CD4-positive, alpha-beta memory T cell (primary cell): ENCODE results near the gene MREG. TPM values are rescaled to one million over a fixed set of nuclear protein-coding genes. Genes with fewer than 3 reads are reported as not detected.
A peak's percentile ranks its signal among the peaks of the same experiment; 100 is the strongest.

Source experiments
- CTCF ChIA-PET: fragments of 350-600 bp; sonication (Branson Sonifier 250); formaldehyde crosslinking; loops from one replicate; lab custom pipeline; 2021; ENCODE audit warnings: inconsistent platforms; ENCODE audit not compliant: partially characterized antibody; lab: Charles Lee
- POLR2A ChIA-PET: fragments of 350-600 bp; sonication (Branson Sonifier 250); formaldehyde crosslinking; loops from one replicate; lab custom pipeline; 2021; ENCODE audit not compliant: partially characterized antibody; lab: Charles Lee
- DNase-seq, 5 donors: peaks; one replicate each; pipeline versions ENCODE4 v3.0.0 to v3.0.0-alpha.2; 2020 to 2022; ENCODE audit warnings: mixed read lengths in 1 of 5
- H3K27ac ChIP-seq: one replicate; pipeline ENCODE4 v1.7.0; 2013; ENCODE audit warnings: low read depth, low read length
- H3K27me3 ChIP-seq: 2 replicates; pipeline ENCODE4 v1.7.0; 2013; ENCODE audit warnings: mild to moderate bottlenecking, low read length, moderate library complexity; ENCODE audit not compliant: insufficient read depth
- H3K36me3 ChIP-seq: 2 replicates; pipeline ENCODE4 v1.7.0; 2013; ENCODE audit warnings: mild to moderate bottlenecking, low read length, moderate library complexity; ENCODE audit not compliant: insufficient read depth
- H3K4me1 ChIP-seq: 2 replicates; pipeline ENCODE4 v1.7.0; 2013; ENCODE audit warnings: mild to moderate bottlenecking, low read length, moderate library complexity; ENCODE audit not compliant: insufficient read depth
- H3K4me3 ChIP-seq, 2 donors: one replicate each; pipeline ENCODE4 v1.7.0; 2013; ENCODE audit warnings: low read length in 2 of 2, mild to moderate bottlenecking in 1 of 2
- H3K9me3 ChIP-seq, 2 donors: one replicate each; pipeline ENCODE4 v1.7.0; 2013; ENCODE audit warnings: low read length in 2 of 2, control low read depth in 1 of 2; ENCODE audit not compliant: control insufficient read depth in 1 of 2
- H3K27ac Mint-ChIP-seq, 7 donors: one replicate each; pipeline ENCODE4 v1.8.0; 2020 to 2021; ENCODE audit warnings: mixed read lengths in 7 of 7, mild to moderate bottlenecking in 6 of 7, inconsistent platforms in 3 of 7, moderate library complexity in 3 of 7
- H3K27me3 Mint-ChIP-seq, 2 donors: one replicate each; pipeline ENCODE4 v1.8.0; 2020 to 2021; ENCODE audit warnings: mixed read lengths in 2 of 2
- H3K36me3 Mint-ChIP-seq, 2 donors: one replicate each; pipeline ENCODE4 v1.8.0; 2020 to 2021; ENCODE audit warnings: mixed read lengths in 2 of 2, inconsistent platforms in 1 of 2, mild to moderate bottlenecking in 1 of 2
- H3K4me1 Mint-ChIP-seq, 4 donors: one replicate each; pipeline ENCODE4 v1.8.0; 2020 to 2021; ENCODE audit warnings: mixed read lengths in 4 of 4, mild to moderate bottlenecking in 1 of 4
- H3K4me3 Mint-ChIP-seq, 8 donors: one replicate each; pipeline ENCODE4 v1.8.0; 2020 to 2021; ENCODE audit warnings: mixed read lengths in 8 of 8, mild to moderate bottlenecking in 7 of 8, moderate library complexity in 6 of 8, inconsistent platforms in 3 of 8
- H3K9me3 Mint-ChIP-seq, 8 donors: one replicate each; pipeline ENCODE4 v1.8.0; 2020 to 2021; ENCODE audit warnings: mixed read lengths in 8 of 8, mild to moderate bottlenecking in 5 of 8, inconsistent platforms in 3 of 8, moderate library complexity in 1 of 8
- intact Hi-C: fragments of 100-400 bp; cut with micrococcal nuclease; formaldehyde crosslinking; loops from one replicate; pipeline ENCODE4 v1.15.1; 2023
- polyA plus RNA-seq, 2 donors: library from polyadenylated mRNA; unstranded; fragments of 300-500 nt; fragmentation: Illumina TruSeq; gene quantifications; one replicate each; pipeline ENCODE4 v1.2.3, GENCODE V29; 2021
- total RNA-seq, 2 experiments: library from RNA; stranded (reverse); gene quantifications; one replicate each; pipeline ENCODE4 v1.2.3, GENCODE V29; 2021

The MREG gene, protein sequence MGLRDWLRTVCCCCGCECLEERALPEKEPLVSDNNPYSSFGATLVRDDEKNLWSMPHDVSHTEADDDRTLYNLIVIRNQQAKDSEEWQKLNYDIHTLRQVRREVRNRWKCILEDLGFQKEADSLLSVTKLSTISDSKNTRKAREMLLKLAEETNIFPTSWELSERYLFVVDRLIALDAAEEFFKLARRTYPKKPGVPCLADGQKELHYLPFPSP
- total RNA-seq = 1 to 10 TPM; 7.4 TPM
- polyA plus RNA-seq = 1 to 10 TPM in 1 of 2 donors, under 1 TPM in 1; 0.11 to 2.1 TPM

- Mint-ChIP-seq H3K27ac (peak within 1 kb of the TSS; percentile 54 to 89 (median 80)), H3K27me3 (no peaks in the 10 kb centered on the region), H3K4me3 (peak within 1 kb of the TSS; percentile 89 to 93 (median 90)), H3K36me3 (peaks cover 0 to 3% of the 10 kb centered on the region in 2 donors), H3K4me1 (peaks cover 39 to 61% (median 46%) of the 10 kb centered on the region in 4 donors), H3K9me3 (no peaks in the 10 kb centered on the region)
- Histone ChIP-seq H3K27ac (no peak within 1 kb of the TSS), H3K27me3 (no peaks in the 10 kb centered on the region), H3K36me3 (no peaks in the 10 kb centered on the region), H3K4me1 (peaks cover 47% of the 10 kb centered on the region), H3K4me3 (peak within 1 kb of the TSS in 1 of 2 donors; percentile 63), H3K9me3 (no peaks in the 10 kb centered on the region)
- DNase-seq = peak; percentile 79 to 85 (median 82)
- CTCF ChIA-PET = interaction anchor here (0.9 to 3.7 kb wide), 6 partner anchors 8 to 45 kb away, joined by 3 to 27 read pairs (median 4); no protein-coding TSS in a partner anchor
- intact Hi-C loops = loop anchor here (1.0 to 10.0 kb wide), 4 partner anchors 10 to 1206 kb away; partner anchors contain the start of genes ATIC and BARD1
- POLR2A ChIA-PET = interaction anchor here (0.6 kb wide), 1 partner anchor 1514 kb away, joined by 3 read pairs; no protein-coding TSS in a partner anchor
These were observed at the start of gene MREG for GRCh38 chr2:216013080-216013909. Gene MREG (minus strand): TSS chr2:216013551. CDS start chr2:216013327, 224 bp downstream.

DNA sequence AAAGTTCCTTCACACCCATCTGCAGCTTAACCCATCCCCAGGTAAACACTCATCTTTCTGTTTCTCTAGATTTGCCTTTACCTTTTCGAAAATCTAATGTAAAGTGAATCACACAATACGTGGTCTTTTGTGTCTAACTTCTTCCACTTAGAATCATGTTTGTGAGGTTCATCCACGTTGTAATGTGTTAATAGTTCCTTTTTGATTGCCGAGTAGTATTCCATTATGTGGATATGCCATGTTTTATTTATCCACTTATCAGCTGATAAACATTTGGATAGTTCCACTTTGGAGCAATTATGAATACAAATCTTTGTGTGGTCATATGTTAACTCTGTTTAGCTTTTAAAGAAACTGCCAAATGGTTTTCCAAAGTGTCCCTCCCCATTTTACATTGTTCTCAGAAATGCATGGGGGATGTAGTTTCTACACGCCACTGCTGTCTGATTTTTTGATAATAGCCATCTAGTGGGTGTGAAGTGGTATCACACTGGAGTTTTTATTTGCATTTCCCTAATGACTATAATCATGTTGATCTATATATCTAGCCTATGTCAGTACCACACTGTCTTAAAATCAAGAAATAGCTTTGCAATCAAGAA, 46.0 kb upstream of the MREG start:
- intact Hi-C loops = loop anchor here (2.0 kb wide), 1 partner anchor 55 kb away; no protein-coding TSS in a partner anchor

GRCh38 chr2:216057688-216058193, 44.4 kb upstream of the MREG start:
- Histone ChIP-seq H3K4me1 (peaks cover 23% of the 10 kb centered on the region), H3K36me3 (no peaks in the 10 kb centered on the region), H3K27me3 (no peaks in the 10 kb centered on the region), H3K4me3 (peak overlapping the region in 1 of 2 donors; percentile 14), H3K9me3 (no peaks in the 10 kb centered on the region), H3K27ac (peak overlapping the region; percentile 61)
- H3K36me3 Mint-ChIP-seq = peaks cover 28 to 38% of the 10 kb centered on the region in 2 donors
- POLR2A ChIA-PET = interaction anchor here (0.6 to 3.8 kb wide), 8 partner anchors 9 to 295 kb away, joined by 3 to 38 read pairs (median 6); partner anchors contain the start of genes PECR, TMEM169 and XRCC5
- CTCF ChIA-PET = interaction anchor here (0.8 to 3.9 kb wide), 15 partner anchors 9 to 1249 kb away, joined by 3 to 45 read pairs (median 5); partner anchors contain the start of genes MREG, PECR, TMEM169 and XRCC5
- H3K4me3 Mint-ChIP-seq = peak overlapping the region; percentile 75 to 93 (median 85)
- intact Hi-C loops = loop anchor here (1.0 to 2.0 kb wide), 2 partner anchors 27 to 57 kb away; no protein-coding TSS in a partner anchor
- peaks cover 21 to 41% (median 27%) of the 10 kb centered on the region in 4 donors for H3K4me1 Mint-ChIP-seq
- DNase-seq = peak; percentile 62 to 73 (median 65)
- H3K27ac Mint-ChIP-seq = peak overlapping the region; percentile 98 to 99 (median 99)
- H3K9me3 Mint-ChIP-seq = peaks cover 0 to 5% (median 0%) of the 10 kb centered on the region in 8 donors
- no peaks in the 10 kb centered on the region for H3K27me3 Mint-ChIP-seq

More for the DNA sequence above, 46.0 kb upstream of the MREG start:
- peak overlapping the region in 6 of 7 donors; percentile 53 to 78 (median 68) for H3K27ac Mint-ChIP-seq
- Histone ChIP-seq H3K4me1 (peaks cover 23% of the 10 kb centered on the region), H3K36me3 (peaks cover 4% of the 10 kb centered on the region), H3K27ac (no peak overlapping the region), H3K9me3 (no peaks in the 10 kb centered on the region), H3K27me3 (no peaks in the 10 kb centered on the region), H3K4me3 (no peak overlapping the region)
- peaks cover 21 to 41% (median 27%) of the 10 kb centered on the region in 4 donors for H3K4me1 Mint-ChIP-seq
- DNase-seq = peak in 3 of 5 donors; percentile 4 to 20 (median 12)
- H3K27me3 Mint-ChIP-seq = no peaks in the 10 kb centered on the region
- POLR2A ChIA-PET = interaction anchor here (1.2 to 3.8 kb wide), 5 partner anchors 13 to 55 kb away, joined by 4 to 38 read pairs (median 6); partner anchors contain the start of genes PECR, TMEM169 and XRCC5
- peaks cover 28 to 46% of the 10 kb centered on the region in 2 donors for H3K36me3 Mint-ChIP-seq
- H3K4me3 Mint-ChIP-seq = peak overlapping the region in 2 of 8 donors; percentile 48 to 62
- H3K9me3 Mint-ChIP-seq = peaks cover 0 to 5% (median 0%) of the 10 kb centered on the region in 8 donors
- CTCF ChIA-PET = interaction anchor here (0.9 to 3.9 kb wide), 14 partner anchors 11 to 345 kb away, joined by 3 to 45 read pairs (median 6); partner anchors contain the start of genes MREG, PECR, TMEM169 and XRCC5

DNA sequence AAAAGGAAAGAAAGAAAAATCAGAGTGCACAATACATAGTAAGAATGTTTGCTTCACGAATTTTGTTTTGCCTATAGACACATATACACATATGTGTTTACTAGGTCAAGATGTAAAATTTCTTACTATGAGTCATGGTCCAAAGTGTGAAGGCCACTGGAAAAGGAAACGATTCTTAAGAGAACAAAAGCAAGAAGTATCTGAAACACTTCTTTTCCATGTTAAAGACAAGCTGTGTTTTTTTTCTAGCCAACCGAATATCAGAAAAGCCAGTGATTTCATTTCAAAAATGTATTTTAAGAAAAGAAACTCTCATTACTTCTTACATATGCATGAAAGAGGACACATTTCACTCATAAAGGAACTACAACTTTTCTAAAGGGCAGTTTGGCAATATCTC, 43.4 kb upstream of the MREG start:
- Mint-ChIP-seq H3K9me3 (peaks cover 0 to 5% (median 0%) of the 10 kb centered on the region in 8 donors), H3K27me3 (no peaks in the 10 kb centered on the region), H3K4me3 (peak overlapping the region in 3 of 8 donors; percentile 22 to 43 (median 24)), H3K36me3 (peaks cover 26 to 30% of the 10 kb centered on the region in 2 donors), H3K27ac (peak overlapping the region; percentile 42 to 99 (median 99)), H3K4me1 (peaks cover 21 to 41% (median 27%) of the 10 kb centered on the region in 4 donors)
- ChIA-PET CTCF (interaction anchor here (1.2 to 3.9 kb wide), 6 partner anchors 8 to 54 kb away, joined by 3 to 45 read pairs (median 4); partner anchors contain the start of genes PECR and TMEM169), POLR2A (interaction anchor here (1.4 to 3.8 kb wide), 3 partner anchors 13 to 62 kb away, joined by 3 to 35 read pairs (median 6); partner anchors contain the start of gene XRCC5)
- Histone ChIP-seq H3K36me3 (no peaks in the 10 kb centered on the region), H3K4me1 (peaks cover 23% of the 10 kb centered on the region), H3K27ac (no peak overlapping the region), H3K4me3 (no peak overlapping the region), H3K27me3 (no peaks in the 10 kb centered on the region), H3K9me3 (no peaks in the 10 kb centered on the region)
- no peak for DNase-seq
- intact Hi-C loops = no loop called here

GRCh38 chr2:216055680-216056079, 42.3 kb upstream of the MREG start:
- H3K27ac Mint-ChIP-seq = peak overlapping the region in 4 of 7 donors; percentile 44 to 72 (median 70)
- DNase-seq = no peak
- Histone ChIP-seq H3K27ac (no peak overlapping the region), H3K27me3 (no peaks in the 10 kb centered on the region), H3K4me1 (peaks cover 23% of the 10 kb centered on the region), H3K4me3 (no peak overlapping the region), H3K9me3 (no peaks in the 10 kb centered on the region), H3K36me3 (no peaks in the 10 kb centered on the region)
- H3K9me3 Mint-ChIP-seq = peaks cover 0 to 5% (median 0%) of the 10 kb centered on the region in 8 donors
- peaks cover 21 to 41% (median 27%) of the 10 kb centered on the region in 4 donors for H3K4me1 Mint-ChIP-seq
- POLR2A ChIA-PET = no interaction called here
- intact Hi-C loops = no loop called here
- CTCF ChIA-PET = interaction anchor here (1.0 to 1.2 kb wide), 3 partner anchors 11 to 15 kb away, joined by 3 to 4 read pairs (median 3); no protein-coding TSS in a partner anchor
- H3K36me3 Mint-ChIP-seq = peaks cover 21 to 26% of the 10 kb centered on the region in 2 donors
- no peaks in the 10 kb centered on the region for H3K27me3 Mint-ChIP-seq
- no peak overlapping the region for H3K4me3 Mint-ChIP-seq

- Mint-ChIP-seq H3K27ac (peak overlapping the region in 1 of 7 donors; percentile 57), H3K4me3 (no peak overlapping the region), H3K4me1 (peaks cover 7 to 17% (median 10%) of the 10 kb centered on the region in 4 donors), H3K27me3 (no peaks in the 10 kb centered on the region), H3K36me3 (peaks cover 26 to 27% of the 10 kb centered on the region in 2 donors), H3K9me3 (no peaks in the 10 kb centered on the region)
- CTCF ChIA-PET = no interaction called here
- Histone ChIP-seq H3K36me3 (no peaks in the 10 kb centered on the region), H3K4me1 (peaks cover 9% of the 10 kb centered on the region), H3K27ac (no peak overlapping the region), H3K9me3 (no peaks in the 10 kb centered on the region), H3K4me3 (no peak overlapping the region), H3K27me3 (no peaks in the 10 kb centered on the region)
- intact Hi-C loops = no loop called here
- no peak for DNase-seq
- POLR2A ChIA-PET = no interaction called here
These were observed 39.1 kb upstream of the MREG start for GRCh38 chr2:216052420-216052819.
